Effector memory CD4-positive, alpha-beta T cell (primary cell): Measurements from ENCODE around the gene PTPRR.

Experiments used
- DNase-seq, 3 donors: peaks; one replicate each; pipeline ENCODE4 v3.0.0-alpha.2; 2020
- H3K27ac ChIP-seq: 2 replicates; pipeline ENCODE4 v1.7.0; 2013; ENCODE audit warnings: mild to moderate bottlenecking, low read length, moderate library complexity; ENCODE audit not compliant: insufficient read depth, poor library complexity, severe bottlenecking
- H3K27me3 ChIP-seq: replicated peaks from 2 replicates; pipeline ENCODE4 v1.7.0; 2013; ENCODE audit warnings: mild to moderate bottlenecking, low read length; ENCODE audit not compliant: insufficient read depth, control insufficient read depth, poor library complexity, severe bottlenecking
- H3K36me3 ChIP-seq: 2 replicates; pipeline ENCODE4 v1.7.0; 2013; ENCODE audit warnings: mild to moderate bottlenecking, low read length, moderate library complexity; ENCODE audit not compliant: control insufficient read depth, insufficient read depth
- H3K4me1 ChIP-seq: 2 replicates; pipeline ENCODE4 v1.7.0; 2013; ENCODE audit warnings: low read length, mild to moderate bottlenecking; ENCODE audit not compliant: control insufficient read depth, insufficient read depth, poor library complexity, severe bottlenecking
- H3K4me3 ChIP-seq: 2 replicates; pipeline ENCODE4 v1.7.0; 2013; ENCODE audit warnings: low read length, low read depth, mild to moderate bottlenecking; ENCODE audit not compliant: insufficient read depth, poor library complexity, severe bottlenecking
- H3K9me3 ChIP-seq: 2 replicates; pipeline ENCODE4 v1.7.0; 2013; ENCODE audit warnings: mild to moderate bottlenecking, low read length, moderate library complexity; ENCODE audit not compliant: control insufficient read depth

PTPRR gene

GRCh38 chr12:70663838-70664237, 256.7 kb downstream of the PTPRR start:
- no peak overlapping the region for H3K27ac ChIP-seq
- H3K36me3 ChIP-seq, result no peaks in the 10 kb centered on the region
- DNase-seq, result no peak
- no peaks in the 10 kb centered on the region for H3K27me3 ChIP-seq
- H3K9me3 ChIP-seq, result no peaks in the 10 kb centered on the region
- H3K4me1 ChIP-seq, result no peaks in the 10 kb centered on the region
- no peak overlapping the region for H3K4me3 ChIP-seq

- Histone ChIP-seq H3K4me3 (no peak overlapping the region), H3K36me3 (no peaks in the 10 kb centered on the region), H3K9me3 (no peaks in the 10 kb centered on the region), H3K27ac (no peak overlapping the region), H3K4me1 (no peaks in the 10 kb centered on the region), H3K27me3 (no peaks in the 10 kb centered on the region)
- DNase-seq, result no peak
These were observed 258.9 kb downstream of the PTPRR start for GRCh38 chr12:70661466-70662161.

- Histone ChIP-seq H3K27ac (no peak overlapping the region), H3K9me3 (no peaks in the 10 kb centered on the region), H3K27me3 (no peaks in the 10 kb centered on the region), H3K4me3 (no peak overlapping the region), H3K4me1 (no peaks in the 10 kb centered on the region), H3K36me3 (no peaks in the 10 kb centered on the region)
- DNase-seq, result no peak
These were observed 259.8 kb downstream of the PTPRR start for GRCh38 chr12:70660620-70661219.

GRCh38 chr12:70660002-70660604, 260.4 kb downstream of the PTPRR start:
- H3K27me3 ChIP-seq, result no peaks in the 10 kb centered on the region
- no peaks in the 10 kb centered on the region for H3K9me3 ChIP-seq
- no peak overlapping the region for H3K27ac ChIP-seq

GRCh38 chr12:70659077-70659606, 261.4 kb downstream of the PTPRR start:
- Histone ChIP-seq H3K36me3 (no peaks in the 10 kb centered on the region), H3K9me3 (no peaks in the 10 kb centered on the region), H3K27me3 (no peaks in the 10 kb centered on the region), H3K27ac (no peak overlapping the region), H3K4me3 (no peak overlapping the region), H3K4me1 (no peaks in the 10 kb centered on the region)
- DNase-seq, result no peak

More at GRCh38 chr12:70660002-70660604, 260.4 kb downstream of the PTPRR start:
- no peak for DNase-seq
- Histone ChIP-seq H3K36me3 (no peaks in the 10 kb centered on the region), H3K4me1 (no peaks in the 10 kb centered on the region), H3K4me3 (no peak overlapping the region)

- Histone ChIP-seq H3K27ac (no peak overlapping the region), H3K4me1 (no peaks in the 10 kb centered on the region), H3K36me3 (no peaks in the 10 kb centered on the region), H3K4me3 (no peak overlapping the region), H3K27me3 (no peaks in the 10 kb centered on the region), H3K9me3 (no peaks in the 10 kb centered on the region)
- DNase-seq, result no peak
These were observed 262.8 kb downstream of the PTPRR start for GRCh38 chr12:70657616-70658286.

GRCh38 chr12:70652451-70652850, 268.1 kb downstream of the PTPRR start:
- no peaks in the 10 kb centered on the region for H3K27me3 ChIP-seq
- no peaks in the 10 kb centered on the region for H3K4me1 ChIP-seq
- H3K9me3 ChIP-seq, result no peaks in the 10 kb centered on the region
- no peak overlapping the region for H3K27ac ChIP-seq
- H3K4me3 ChIP-seq, result no peak overlapping the region
- no peaks in the 10 kb centered on the region for H3K36me3 ChIP-seq
- no peak for DNase-seq

- no peak overlapping the region for H3K4me3 ChIP-seq
- no peaks in the 10 kb centered on the region for H3K27me3 ChIP-seq
- H3K27ac ChIP-seq, result no peak overlapping the region
- no peaks in the 10 kb centered on the region for H3K36me3 ChIP-seq
- no peaks in the 10 kb centered on the region for H3K9me3 ChIP-seq
- H3K4me1 ChIP-seq, result no peaks in the 10 kb centered on the region
- DNase-seq, result no peak
These were observed 271.7 kb downstream of the PTPRR start for GRCh38 chr12:70648831-70649230.

GRCh38 chr12:70648191-70648590, 272.3 kb downstream of the PTPRR start:
- H3K9me3 ChIP-seq, result no peaks in the 10 kb centered on the region
- no peak for DNase-seq
- H3K36me3 ChIP-seq, result no peaks in the 10 kb centered on the region
- no peak overlapping the region for H3K4me3 ChIP-seq
- H3K4me1 ChIP-seq, result no peaks in the 10 kb centered on the region
- no peaks in the 10 kb centered on the region for H3K27me3 ChIP-seq
- H3K27ac ChIP-seq, result no peak overlapping the region

- Histone ChIP-seq H3K9me3 (no peaks in the 10 kb centered on the region), H3K36me3 (no peaks in the 10 kb centered on the region), H3K4me1 (no peaks in the 10 kb centered on the region), H3K4me3 (no peak overlapping the region), H3K27ac (no peak overlapping the region), H3K27me3 (no peaks in the 10 kb centered on the region)
- DNase-seq, result no peak
These were observed 273.7 kb downstream of the PTPRR start for GRCh38 chr12:70646850-70647249.
